Coronary artery (tissue), 2 donors: ENCODE data around the gene DOLPP1.

Source experiments
- DNase-seq: peaks from one replicate; pipeline ENCODE4 v3.0.0-alpha.2; 2017; ENCODE audit warnings: low spot score
- H3K27ac ChIP-seq, 2 donors: fragments of 200-600 bp; sonication (generic); one replicate each; pipeline ENCODE4 v1.5.1; 2016 to 2019
- H3K4me3 ChIP-seq: fragments of 200-600 bp; sonication (generic); 2 replicates; pipeline ENCODE4 v1.5.1; 2016; ENCODE audit warnings: mild to moderate bottlenecking, moderate library complexity
- CTCF ChIP-seq: fragments of 200-600 bp; sonication (generic); IDR thresholded peaks from one replicate; pipeline ENCODE4 v1.5.1; 2019; ENCODE audit warnings: antibody characterized with exemption

DOLPP1 gene

DNA sequence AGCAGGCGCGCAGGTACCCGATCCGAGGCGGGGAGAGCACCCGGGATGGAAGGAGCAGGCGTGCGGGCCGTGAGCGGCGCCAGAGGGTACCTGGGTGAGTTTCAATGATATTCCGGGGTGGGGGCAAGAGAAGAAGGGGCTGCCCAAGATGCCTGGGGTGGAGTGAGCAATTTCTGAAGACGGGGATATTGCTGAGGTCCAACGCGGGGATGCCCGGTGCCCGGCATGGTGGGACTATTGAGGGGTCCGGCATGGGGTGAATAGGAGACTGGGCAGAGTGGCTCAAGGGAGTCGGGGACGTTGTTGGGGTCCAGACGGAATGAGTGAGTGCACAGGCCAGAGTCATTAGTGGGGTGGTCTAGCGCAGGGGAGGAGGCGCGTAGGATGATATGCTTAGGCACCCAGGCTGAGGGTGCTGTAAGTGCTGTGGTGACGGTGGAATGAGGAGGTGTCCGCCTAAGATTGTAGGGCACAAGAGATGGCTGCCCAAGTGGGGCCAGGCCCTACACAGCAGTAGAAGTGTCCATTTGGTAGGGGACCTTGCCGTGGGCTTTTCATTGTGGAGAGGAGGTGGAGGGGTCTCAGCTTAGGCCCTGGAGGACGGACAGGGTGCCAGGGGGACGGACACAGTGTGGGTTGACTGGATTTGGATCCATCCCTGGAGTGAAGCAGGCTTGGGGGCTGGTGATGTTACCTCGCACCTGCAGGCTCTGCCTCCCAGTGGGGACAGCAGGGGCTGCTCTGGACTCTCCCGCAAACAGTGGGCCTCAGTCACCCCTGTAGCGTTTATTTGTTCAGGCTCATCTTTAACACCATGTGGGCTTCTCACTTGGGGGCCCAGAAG, 43.8 kb upstream of the DOLPP1 start:
- no peak for DNase-seq

DNA sequence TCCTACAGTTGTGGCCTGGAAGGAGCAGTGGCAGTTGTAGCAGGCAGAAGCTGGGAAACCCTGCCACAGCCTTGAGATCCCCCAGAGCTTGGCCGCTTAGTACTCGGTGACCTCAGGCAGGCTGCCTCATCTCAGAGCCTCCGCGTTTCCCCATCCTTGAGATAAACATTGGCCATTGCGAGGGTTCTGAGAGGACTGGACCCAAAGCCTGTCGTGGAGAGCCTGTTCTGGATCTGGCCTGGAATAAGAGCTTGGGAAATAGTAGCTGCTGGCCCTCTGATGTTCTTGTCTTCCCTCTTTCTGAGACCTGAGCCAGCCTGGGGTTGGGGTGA, 43.2 kb upstream of the DOLPP1 start:
- no peak for DNase-seq
- Histone ChIP-seq H3K27ac (peak overlapping the region; percentile 66 to 87), H3K4me3 (peak overlapping the region; percentile 94)
- TF ChIP-seq CTCF, result no peak

More for the DNA sequence above, 43.8 kb upstream of the DOLPP1 start:
- Histone ChIP-seq H3K4me3 (peak overlapping the region; percentile 94), H3K27ac (peak overlapping the region; percentile 66 to 87)
- TF ChIP-seq CTCF, result no peak

GRCh38 chr9:129038109-129038852, 42.6 kb upstream of the DOLPP1 start:
- peak overlapping the region in 1 of 2 donors; percentile 87 for H3K27ac ChIP-seq
- no peak for TF ChIP-seq CTCF
- DNase-seq, result no peak
- peak overlapping the region; percentile 94 for H3K4me3 ChIP-seq

- Histone ChIP-seq H3K4me3 (no peak overlapping the region), H3K27ac (no peak overlapping the region)
- DNase-seq, result no peak
- TF ChIP-seq CTCF, result no peak
These were observed 40.7 kb upstream of the DOLPP1 start for GRCh38 chr9:129040113-129040643.

- no peak for TF ChIP-seq CTCF
- no peak overlapping the region for H3K4me3 ChIP-seq
- no peak for DNase-seq
- H3K27ac ChIP-seq, result no peak overlapping the region
These were observed 38.9 kb upstream of the DOLPP1 start for GRCh38 chr9:129042016-129042415.

DNA sequence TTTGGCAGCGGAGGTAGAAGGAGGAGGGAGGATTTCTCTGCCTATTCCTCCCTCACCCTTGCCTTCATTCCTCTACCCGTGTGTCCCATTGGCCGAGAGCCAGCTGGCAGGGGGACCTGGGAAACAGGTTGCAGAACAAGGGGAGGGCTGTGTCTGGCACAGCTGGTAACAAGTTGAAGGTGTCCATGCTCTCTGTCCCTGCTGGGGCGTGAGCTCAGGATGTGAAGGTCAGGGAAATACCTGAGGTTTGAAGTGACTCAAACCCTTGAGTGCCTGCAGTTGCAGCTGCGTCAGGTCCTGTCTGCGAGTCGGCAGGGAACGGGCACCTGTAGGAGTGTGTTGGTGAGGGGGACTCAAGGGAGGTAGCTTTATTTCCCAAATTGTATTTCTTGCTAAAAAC, 28.3 kb upstream of the DOLPP1 start:
- Histone ChIP-seq H3K27ac (no peak overlapping the region), H3K4me3 (no peak overlapping the region)
- no peak for TF ChIP-seq CTCF
- no peak for DNase-seq
